ENCODE measurements around the gene AGT.

The AGT gene

GRCh38 chr1:230694464-230694863 lies 19.5 kb downstream of the AGT start:
- Mint-ChIP-seq H3K4me1 (ENCODE audit: low read depth) (no peaks in the 10 kb centered on the region), H3K4me3 (no peak overlapping the region), H3K27ac (no peak overlapping the region), H3K27me3 (no peaks in the 10 kb centered on the region), H3K9me3 (no peaks in the 10 kb centered on the region), H3K36me3 (ENCODE audit: low read depth) (peaks cover 39% of the 10 kb centered on the region)

- H3K36me3 Mint-ChIP-seq (ENCODE audit: low read depth), result peaks cover 41% of the 10 kb centered on the region
- H3K4me3 Mint-ChIP-seq, result no peak overlapping the region
- no peaks in the 10 kb centered on the region for H3K27me3 Mint-ChIP-seq
- H3K4me1 Mint-ChIP-seq (ENCODE audit: low read depth), result no peaks in the 10 kb centered on the region
- no peak overlapping the region for H3K27ac Mint-ChIP-seq
- no peaks in the 10 kb centered on the region for H3K9me3 Mint-ChIP-seq
Observed at GRCh38 chr1:230693777-230694176, 20.1 kb downstream of the AGT start.

DNA sequence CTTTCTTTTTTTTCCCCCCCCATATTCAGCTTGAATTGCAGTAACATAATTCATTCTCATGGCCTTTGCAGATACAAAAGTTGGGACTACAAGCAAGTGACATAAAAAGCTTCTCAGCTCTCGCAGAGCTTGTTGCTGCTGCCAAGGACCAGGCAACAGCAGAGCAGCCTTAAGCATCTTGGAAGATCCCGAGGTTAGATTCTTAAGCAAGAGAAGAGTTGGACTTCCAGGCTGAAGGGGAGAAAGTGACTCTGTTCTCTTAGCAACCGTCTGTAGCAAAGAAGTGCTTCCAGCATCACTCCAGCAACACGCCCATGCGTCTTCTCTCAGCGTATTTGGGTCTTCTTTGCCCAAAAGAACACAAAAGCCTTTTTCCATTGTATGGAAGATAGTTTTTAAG lies 20.7 kb downstream of the AGT start:
- H3K27ac Mint-ChIP-seq, result no peak overlapping the region
- no peaks in the 10 kb centered on the region for H3K4me1 Mint-ChIP-seq (ENCODE audit: low read depth)
- no peaks in the 10 kb centered on the region for H3K9me3 Mint-ChIP-seq
- peaks cover 44% of the 10 kb centered on the region for H3K36me3 Mint-ChIP-seq (ENCODE audit: low read depth)
- H3K4me3 Mint-ChIP-seq, result no peak overlapping the region
- H3K27me3 Mint-ChIP-seq, result no peaks in the 10 kb centered on the region

DNA sequence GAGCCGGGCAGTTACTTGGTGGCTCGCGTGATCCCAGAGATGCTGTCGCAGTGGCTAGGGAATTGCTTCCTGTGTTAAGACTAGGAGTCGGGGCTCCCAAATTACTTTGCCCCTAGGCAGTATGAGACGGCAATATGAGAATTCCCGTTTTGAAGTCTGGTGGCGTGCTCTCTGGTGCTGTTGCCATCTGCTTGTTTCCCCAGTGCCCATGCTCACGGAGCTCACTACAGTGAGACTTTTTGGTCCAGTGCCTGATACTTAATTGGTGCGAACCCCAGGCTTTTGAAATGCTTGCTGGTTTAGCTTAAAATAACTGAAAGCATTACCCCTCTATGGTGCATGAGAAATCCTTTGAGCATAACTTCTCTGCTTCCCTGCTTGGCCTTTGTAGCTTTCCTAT lies 22.3 kb downstream of the AGT start:
- Mint-ChIP-seq H3K27me3 (no peaks in the 10 kb centered on the region), H3K9me3 (no peaks in the 10 kb centered on the region), H3K4me1 (ENCODE audit: low read depth) (no peaks in the 10 kb centered on the region), H3K4me3 (no peak overlapping the region), H3K27ac (no peak overlapping the region), H3K36me3 (ENCODE audit: low read depth) (peaks cover 57% of the 10 kb centered on the region)

GRCh38 chr1:230690101-230690500 lies 23.8 kb downstream of the AGT start:
- Mint-ChIP-seq H3K27ac (no peak overlapping the region), H3K4me1 (ENCODE audit: low read depth) (no peaks in the 10 kb centered on the region), H3K4me3 (no peak overlapping the region), H3K9me3 (no peaks in the 10 kb centered on the region), H3K27me3 (no peaks in the 10 kb centered on the region), H3K36me3 (ENCODE audit: low read depth) (peaks cover 69% of the 10 kb centered on the region)

DNA sequence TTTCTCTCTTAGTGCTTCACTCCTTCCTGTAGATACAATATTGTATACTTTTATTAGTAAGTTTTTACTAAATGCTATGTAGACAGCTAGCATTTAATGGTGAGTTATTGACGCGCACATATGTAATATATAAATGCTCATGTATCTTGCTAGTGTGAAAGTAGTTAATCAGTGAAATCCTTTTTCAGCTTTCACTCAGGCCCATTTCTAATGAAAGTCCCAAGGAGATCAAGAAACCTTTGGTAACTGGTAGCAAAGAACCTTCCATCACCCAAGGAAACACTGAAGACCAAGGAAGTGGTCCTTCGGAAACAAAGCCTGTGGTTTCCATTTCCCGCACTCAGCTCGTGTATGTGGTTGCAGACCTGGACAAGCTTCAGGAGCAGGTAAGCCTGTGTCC lies 27.2 kb downstream of the AGT start:
- no peaks in the 10 kb centered on the region for H3K9me3 Mint-ChIP-seq
- H3K27ac Mint-ChIP-seq, result no peak overlapping the region
- no peaks in the 10 kb centered on the region for H3K4me1 Mint-ChIP-seq (ENCODE audit: low read depth)
- peaks cover 72% of the 10 kb centered on the region for H3K36me3 Mint-ChIP-seq (ENCODE audit: low read depth)
- H3K4me3 Mint-ChIP-seq, result no peak overlapping the region
- H3K27me3 Mint-ChIP-seq, result no peaks in the 10 kb centered on the region

DNA sequence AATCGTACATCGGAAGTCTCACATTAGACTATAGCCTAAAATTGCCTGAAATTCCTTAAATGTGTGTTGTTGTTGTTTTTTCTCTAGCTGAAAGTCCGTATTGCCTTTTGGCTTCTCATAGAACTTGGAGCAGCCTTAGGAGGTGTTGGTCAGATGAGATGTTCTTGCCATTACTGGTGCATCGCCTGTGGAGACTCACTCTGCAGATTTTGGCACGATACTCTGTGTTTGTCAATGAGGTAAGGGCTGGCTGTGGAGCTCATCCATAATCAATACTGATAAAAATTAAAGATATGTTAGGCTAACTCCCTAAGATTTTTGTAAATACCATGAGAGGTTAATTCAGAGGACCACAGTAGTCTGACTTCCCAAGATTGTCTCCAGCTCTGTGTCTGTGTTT lies 28.9 kb downstream of the AGT start:
- Mint-ChIP-seq H3K4me1 (ENCODE audit: low read depth) (no peaks in the 10 kb centered on the region), H3K27ac (no peak overlapping the region), H3K36me3 (ENCODE audit: low read depth) (peaks cover 64% of the 10 kb centered on the region), H3K9me3 (no peaks in the 10 kb centered on the region), H3K27me3 (no peaks in the 10 kb centered on the region), H3K4me3 (no peak overlapping the region)

GRCh38 chr1:230684146-230684545 lies 29.8 kb downstream of the AGT start:
- no peak overlapping the region for H3K4me3 Mint-ChIP-seq
- H3K27me3 Mint-ChIP-seq, result no peaks in the 10 kb centered on the region
- no peaks in the 10 kb centered on the region for H3K9me3 Mint-ChIP-seq
- no peak overlapping the region for H3K27ac Mint-ChIP-seq
- H3K36me3 Mint-ChIP-seq (ENCODE audit: low read depth), result peaks cover 65% of the 10 kb centered on the region
- peaks cover 4% of the 10 kb centered on the region for H3K4me1 Mint-ChIP-seq (ENCODE audit: low read depth)

- Mint-ChIP-seq H3K27ac (no peak overlapping the region), H3K27me3 (no peaks in the 10 kb centered on the region)
Observed at GRCh38 chr1:230682882-230683610, 30.9 kb downstream of the AGT start.

GRCh38 chr1:230682274-230682673 lies 31.6 kb downstream of the AGT start:
- Mint-ChIP-seq H3K27ac (peak overlapping the region; percentile 40), H3K36me3 (ENCODE audit: low read depth) (peaks cover 69% of the 10 kb centered on the region), H3K27me3 (no peaks in the 10 kb centered on the region), H3K4me1 (ENCODE audit: low read depth) (peaks cover 4% of the 10 kb centered on the region), H3K9me3 (no peaks in the 10 kb centered on the region), H3K4me3 (no peak overlapping the region)

More at GRCh38 chr1:230682882-230683610, 30.9 kb downstream of the AGT start:
- H3K4me1 Mint-ChIP-seq (ENCODE audit: low read depth), result peaks cover 4% of the 10 kb centered on the region
- no peaks in the 10 kb centered on the region for H3K9me3 Mint-ChIP-seq
- H3K4me3 Mint-ChIP-seq, result no peak overlapping the region
- H3K36me3 Mint-ChIP-seq (ENCODE audit: low read depth), result peaks cover 71% of the 10 kb centered on the region

DNA sequence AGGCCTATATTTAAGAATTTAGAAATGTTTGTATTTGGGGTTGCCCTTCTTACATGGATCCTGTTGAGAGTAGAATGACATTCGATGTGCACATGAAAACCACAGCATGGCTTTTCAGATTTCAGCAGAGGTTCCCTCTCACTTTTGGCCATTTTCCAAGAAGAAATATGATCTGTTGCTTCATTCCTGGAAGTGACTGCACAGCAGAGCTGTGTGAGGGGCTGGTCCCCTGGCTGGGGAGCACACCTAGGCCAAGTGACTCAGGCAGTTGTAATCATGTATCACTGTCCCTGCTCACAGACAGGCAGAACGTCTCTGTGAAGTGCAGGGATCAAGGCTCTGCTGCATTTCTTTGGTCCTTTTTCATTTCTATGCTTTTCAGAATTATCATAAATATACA lies 32.3 kb downstream of the AGT start:
- no peaks in the 10 kb centered on the region for H3K27me3 Mint-ChIP-seq
- no peak overlapping the region for H3K4me3 Mint-ChIP-seq
- H3K4me1 Mint-ChIP-seq (ENCODE audit: low read depth), result peaks cover 4% of the 10 kb centered on the region
- peaks cover 68% of the 10 kb centered on the region for H3K36me3 Mint-ChIP-seq (ENCODE audit: low read depth)
- no peak overlapping the region for H3K27ac Mint-ChIP-seq
- no peaks in the 10 kb centered on the region for H3K9me3 Mint-ChIP-seq

GRCh38 chr1:230680300-230681025 lies 33.5 kb downstream of the AGT start:
- peaks cover 4% of the 10 kb centered on the region for H3K4me1 Mint-ChIP-seq (ENCODE audit: low read depth)
- H3K27me3 Mint-ChIP-seq, result no peaks in the 10 kb centered on the region
- no peak overlapping the region for H3K27ac Mint-ChIP-seq
- no peaks in the 10 kb centered on the region for H3K9me3 Mint-ChIP-seq
- H3K36me3 Mint-ChIP-seq (ENCODE audit: low read depth), result peaks cover 69% of the 10 kb centered on the region
- no peak overlapping the region for H3K4me3 Mint-ChIP-seq

DNA sequence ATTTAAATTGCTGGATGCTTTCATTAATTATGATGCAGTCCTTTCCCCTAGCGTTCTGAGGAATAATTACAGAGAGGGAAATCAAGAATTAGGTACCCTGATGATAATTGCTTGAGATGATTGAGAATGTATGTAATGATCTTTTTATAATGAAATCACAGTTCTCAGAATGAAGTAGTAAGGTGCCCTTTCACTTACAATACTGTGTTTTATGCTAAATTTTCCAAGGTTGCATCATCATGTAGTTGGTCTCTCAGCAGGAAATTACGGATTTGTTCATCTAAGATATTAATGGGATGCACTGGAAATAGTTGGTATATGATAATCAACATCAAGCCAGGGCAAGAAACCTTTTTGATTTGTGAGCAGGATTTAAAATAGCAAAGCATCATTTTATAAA lies 34.1 kb downstream of the AGT start:
- Mint-ChIP-seq H3K36me3 (ENCODE audit: low read depth) (peaks cover 70% of the 10 kb centered on the region), H3K4me3 (no peak overlapping the region), H3K27me3 (no peaks in the 10 kb centered on the region)

GRCh38 chr1:230679192-230679591 lies 34.7 kb downstream of the AGT start:
- H3K9me3 Mint-ChIP-seq, result no peaks in the 10 kb centered on the region
- H3K4me1 Mint-ChIP-seq (ENCODE audit: low read depth), result peaks cover 4% of the 10 kb centered on the region
- H3K27ac Mint-ChIP-seq, result peak overlapping the region; percentile 53
- H3K4me3 Mint-ChIP-seq, result no peak overlapping the region
- H3K27me3 Mint-ChIP-seq, result no peaks in the 10 kb centered on the region
- peaks cover 69% of the 10 kb centered on the region for H3K36me3 Mint-ChIP-seq (ENCODE audit: low read depth)

More for the DNA sequence above, 34.1 kb downstream of the AGT start:
- Mint-ChIP-seq H3K27ac (peak overlapping the region; percentile 53), H3K9me3 (no peaks in the 10 kb centered on the region), H3K4me1 (ENCODE audit: low read depth) (peaks cover 4% of the 10 kb centered on the region)

DNA sequence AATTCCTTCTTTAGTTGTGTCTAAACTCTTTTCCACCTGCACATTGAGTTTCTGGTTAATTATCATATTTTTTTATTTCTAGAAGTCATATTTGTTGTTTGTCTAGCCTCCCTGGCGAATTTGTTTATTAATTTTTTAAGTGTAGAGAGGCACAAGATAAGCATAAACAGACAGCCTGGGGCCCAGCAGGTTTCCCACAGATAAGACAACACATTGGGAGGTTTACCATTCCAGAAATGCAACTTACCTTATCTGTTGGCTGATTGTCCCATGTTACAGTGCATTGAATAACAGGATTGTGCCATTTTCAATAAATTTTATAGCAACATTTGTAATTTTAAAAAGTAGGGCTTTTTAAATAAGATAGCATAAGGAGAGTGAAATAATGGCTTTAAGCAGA lies 36.7 kb downstream of the AGT start:
- Mint-ChIP-seq H3K4me3 (no peak overlapping the region), H3K9me3 (no peaks in the 10 kb centered on the region), H3K27me3 (no peaks in the 10 kb centered on the region), H3K27ac (no peak overlapping the region), H3K36me3 (ENCODE audit: low read depth) (peaks cover 64% of the 10 kb centered on the region), H3K4me1 (ENCODE audit: low read depth) (peaks cover 4% of the 10 kb centered on the region)

Data from stimulated activated naive CD8-positive, alpha-beta T cell treated with anti-CD3 and anti-CD28 coated beads, Interleukin-15, Interleukin-2, amounts not matched to agents 100 ng/mL and 50 ng/mL, for 24 hours (primary cell).